ENCODE data around the gene MCC. TPM values are rescaled to one million over a fixed set of nuclear protein-coding genes. Genes with fewer than 3 reads are reported as not detected.

MCC gene
- total RNA-seq, 1 experiment from 2014 or later, result 7.6 TPM

DNA sequence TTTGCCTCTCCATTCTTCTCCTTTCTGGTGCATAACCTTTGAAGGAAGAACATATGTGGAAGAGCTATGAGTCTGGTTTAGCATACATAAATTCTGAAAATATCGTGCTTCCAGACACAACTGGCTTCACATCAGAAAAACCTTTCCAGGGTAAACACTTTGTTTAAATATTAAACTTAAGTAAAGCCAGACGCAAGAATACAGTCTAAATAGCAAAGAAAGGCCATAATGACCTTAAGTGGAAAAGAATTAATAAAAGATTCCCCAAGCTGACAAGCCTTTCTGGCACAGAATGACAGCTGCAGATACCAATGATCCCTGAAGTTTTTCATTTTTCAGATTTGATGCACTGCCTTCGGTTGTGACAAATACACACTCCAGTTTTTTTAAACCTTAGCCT is 40.0 kb downstream of the MCC start:
- H2BK120ac ChIP-seq (ENCODE audit: low read depth, low read length, poor library complexity, severe bottlenecking), result no peak overlapping the region
- DNase-seq, result no peak
- no peaks in the 10 kb centered on the region for H3K27me3 ChIP-seq (ENCODE audit: insufficient read depth, low read length)
- no peak overlapping the region for H4K5ac ChIP-seq (ENCODE audit: insufficient read length, low read depth, low read length)
- no peak overlapping the region for H3K9ac ChIP-seq (ENCODE audit: extremely low read depth, insufficient read length, low read length)
- no peaks in the 10 kb centered on the region for H3K79me1 ChIP-seq (ENCODE audit: insufficient read depth, low read depth, low read length, poor library complexity, severe bottlenecking)
- no peaks in the 10 kb centered on the region for H3K79me2 ChIP-seq (ENCODE audit: insufficient read depth, low read length)
- H4K20me1 ChIP-seq (ENCODE audit: control insufficient read depth, insufficient read depth, insufficient read length), result no peaks in the 10 kb centered on the region
- H2AFZ ChIP-seq (ENCODE audit: low read length), result no peak overlapping the region
- H4K91ac ChIP-seq (ENCODE audit: insufficient read length, low read depth, low read length), result no peak overlapping the region
- Mint-ChIP-seq H3K27ac (no peak overlapping the region), H3K4me3 (no peak overlapping the region), H3K9me3 (peaks cover 9 to 11% of the 10 kb centered on the region in 2 experiments; a peak in 4 of 5 replicates), H3K4me1 (no peaks in the 10 kb centered on the region), H3K27me3 (ENCODE audit: low read depth) (peaks cover 2% of the 10 kb centered on the region; the same call in 1 of the 2 replicates), H3K36me3 (ENCODE audit: insufficient read depth in 1 of 3, low read depth in 3 of 3) (peaks cover 0 to 5% (median 5%) of the 10 kb centered on the region in 3 experiments; a peak in 4 of 7 replicates)
- H3K4ac ChIP-seq (ENCODE audit: low read depth, low read length), result no peak overlapping the region
- H3K23me2 ChIP-seq (ENCODE audit: insufficient read length, low read depth, low read length, poor library complexity, severe bottlenecking), result no peaks in the 10 kb centered on the region
- H3K27ac ChIP-seq (ENCODE audit: insufficient read length, low read depth, low read length), result no peak overlapping the region
- H2BK15ac ChIP-seq (ENCODE audit: low read depth, low read length), result no peak overlapping the region
- TF ChIP-seq, protein P1, sequence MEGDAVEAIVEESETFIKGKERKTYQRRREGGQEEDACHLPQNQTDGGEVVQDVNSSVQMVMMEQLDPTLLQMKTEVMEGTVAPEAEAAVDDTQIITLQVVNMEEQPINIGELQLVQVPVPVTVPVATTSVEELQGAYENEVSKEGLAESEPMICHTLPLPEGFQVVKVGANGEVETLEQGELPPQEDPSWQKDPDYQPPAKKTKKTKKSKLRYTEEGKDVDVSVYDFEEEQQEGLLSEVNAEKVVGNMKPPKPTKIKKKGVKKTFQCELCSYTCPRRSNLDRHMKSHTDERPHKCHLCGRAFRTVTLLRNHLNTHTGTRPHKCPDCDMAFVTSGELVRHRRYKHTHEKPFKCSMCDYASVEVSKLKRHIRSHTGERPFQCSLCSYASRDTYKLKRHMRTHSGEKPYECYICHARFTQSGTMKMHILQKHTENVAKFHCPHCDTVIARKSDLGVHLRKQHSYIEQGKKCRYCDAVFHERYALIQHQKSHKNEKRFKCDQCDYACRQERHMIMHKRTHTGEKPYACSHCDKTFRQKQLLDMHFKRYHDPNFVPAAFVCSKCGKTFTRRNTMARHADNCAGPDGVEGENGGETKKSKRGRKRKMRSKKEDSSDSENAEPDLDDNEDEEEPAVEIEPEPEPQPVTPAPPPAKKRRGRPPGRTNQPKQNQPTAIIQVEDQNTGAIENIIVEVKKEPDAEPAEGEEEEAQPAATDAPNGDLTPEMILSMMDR (conservative IDR thresholded peaks at IDR 0.05), result no peak
- no peak overlapping the region for H3K18ac ChIP-seq (ENCODE audit: insufficient read length, low read depth, low read length)
- no peak overlapping the region for H3K14ac ChIP-seq (ENCODE audit: insufficient read depth, low read length)
- H2AK5ac ChIP-seq (ENCODE audit: insufficient read length, low read length), result no peak overlapping the region
- no peak overlapping the region for H3K56ac ChIP-seq (ENCODE audit: insufficient read length, low read depth, low read length)
- H2BK12ac ChIP-seq (ENCODE audit: insufficient read length, low read depth, low read length), result no peak overlapping the region
- H3K9me3 ChIP-seq (ENCODE audit: control insufficient read depth, low read depth, low read length), result no peaks in the 10 kb centered on the region
- no peak overlapping the region for H2BK20ac ChIP-seq (ENCODE audit: low read depth, low read length, poor library complexity, severe bottlenecking)
- H3K23ac ChIP-seq (ENCODE audit: insufficient read length, low read depth, low read length), result no peak overlapping the region
- H2BK5ac ChIP-seq (ENCODE audit: insufficient read length, low read length), result no peak overlapping the region
- no peak overlapping the region for H3T11ph ChIP-seq (ENCODE audit: low read length)
- no CpG with 5 or more reads among the region's 3 CpGs for WGBS (ENCODE audit: extremely low coverage, insufficient read length, low lambda C conversion rate)
- no peak overlapping the region for H3K4me2 ChIP-seq (ENCODE audit: insufficient read depth, insufficient read length, low read length)
- no peaks in the 10 kb centered on the region for H3K4me1 ChIP-seq (ENCODE audit: insufficient read depth, low read length)
- H4K8ac ChIP-seq (replicated peaks; ENCODE audit: insufficient read length, low read depth, low read length), result no peak overlapping the region

Measured in H9 (cell line).